ENCODE results near the gene UGT1A7. TPM values are rescaled to one million over a fixed set of nuclear protein-coding genes. Genes with fewer than 3 reads are reported as not detected.
"Not testable (repeated sequence)": the region's sequence is repeated elsewhere in the genome, so short reads cannot be mapped to it uniquely, and the experiment has no call there.

UGT1A7 gene
- total RNA-seq: not detected

GRCh38 chr2:233681521-233682099, at the start of gene UGT1A7:
TSS of gene UGT1A7 (plus strand) at chr2:233681901. CDS start at chr2:233681938, 37 bp downstream.
- H3K27ac Mint-ChIP-seq: no peak within 1 kb of the TSS
- H3K4me1 Mint-ChIP-seq: no peaks in the 10 kb centered on the region
- no peaks in the 10 kb centered on the region for H3K36me3 Mint-ChIP-seq (ENCODE audit: low read depth)
- H3K27me3 Mint-ChIP-seq: peaks cover 26% of the 10 kb centered on the region
- no peak for ATAC-seq (replicated peaks)
- no peaks in the 10 kb centered on the region for H3K9me3 Mint-ChIP-seq
- no peak within 1 kb of the TSS for H3K4me3 Mint-ChIP-seq

- not testable (repeated sequence) for ATAC-seq (replicated peaks); H3K4me1 Mint-ChIP-seq; H3K4me3 Mint-ChIP-seq; H3K27ac Mint-ChIP-seq; H3K9me3 Mint-ChIP-seq; H3K36me3 Mint-ChIP-seq (ENCODE audit: low read depth)
- peaks cover 32% of the 10 kb centered on the region for H3K27me3 Mint-ChIP-seq
Measured at GRCh38 chr2:233636306-233636705, 45.4 kb upstream of the UGT1A7 start, which contains the start of gene UGT1A10. TSS of gene UGT1A10 (plus strand) at chr2:233636448. CDS start at chr2:233636523, 75 bp downstream.

- Mint-ChIP-seq H3K4me1 (no peaks in the 10 kb centered on the region), H3K27ac (no peak overlapping the region), H3K4me3 (no peak overlapping the region), H3K36me3 (ENCODE audit: low read depth) (no peaks in the 10 kb centered on the region), H3K27me3 (peaks cover 24% of the 10 kb centered on the region), H3K9me3 (no peaks in the 10 kb centered on the region)
- ATAC-seq (replicated peaks): no peak
Measured at GRCh38 chr2:233638836-233639235, 42.9 kb upstream of the UGT1A7 start.

- H3K36me3 Mint-ChIP-seq (ENCODE audit: low read depth): no peaks in the 10 kb centered on the region
- H3K9me3 Mint-ChIP-seq: no peaks in the 10 kb centered on the region
- H3K27ac Mint-ChIP-seq: no peak overlapping the region
- no peaks in the 10 kb centered on the region for H3K4me1 Mint-ChIP-seq
- H3K27me3 Mint-ChIP-seq: peaks cover 21% of the 10 kb centered on the region
- no peak overlapping the region for H3K4me3 Mint-ChIP-seq
- ATAC-seq (replicated peaks): no peak
Measured at GRCh38 chr2:233639860-233640259, 41.8 kb upstream of the UGT1A7 start.

- H3K36me3 Mint-ChIP-seq (ENCODE audit: low read depth): no peaks in the 10 kb centered on the region
- no peak for ATAC-seq (replicated peaks)
- peaks cover 14% of the 10 kb centered on the region for H3K27me3 Mint-ChIP-seq
- no peaks in the 10 kb centered on the region for H3K4me1 Mint-ChIP-seq
- no peak overlapping the region for H3K27ac Mint-ChIP-seq
- peaks cover 6% of the 10 kb centered on the region for H3K9me3 Mint-ChIP-seq
- H3K4me3 Mint-ChIP-seq: no peak overlapping the region
Measured at GRCh38 chr2:233643128-233643527, 38.6 kb upstream of the UGT1A7 start.

GRCh38 chr2:233646033-233646432, 35.7 kb upstream of the UGT1A7 start:
- not testable (repeated sequence) for H3K4me1 Mint-ChIP-seq; H3K27ac Mint-ChIP-seq; H3K4me3 Mint-ChIP-seq; H3K36me3 Mint-ChIP-seq (ENCODE audit: low read depth); ATAC-seq (replicated peaks); H3K9me3 Mint-ChIP-seq
- peaks cover 19% of the 10 kb centered on the region for H3K27me3 Mint-ChIP-seq

- Mint-ChIP-seq H3K36me3 (ENCODE audit: low read depth) (no peaks in the 10 kb centered on the region), H3K27ac (no peak overlapping the region), H3K9me3 (peaks cover 6% of the 10 kb centered on the region), H3K4me3 (no peak overlapping the region), H3K4me1 (no peaks in the 10 kb centered on the region), H3K27me3 (peaks cover 33% of the 10 kb centered on the region)
- no peak for ATAC-seq (replicated peaks)
Measured at GRCh38 chr2:233650981-233651380, 30.7 kb upstream of the UGT1A7 start.

GRCh38 chr2:233651430-233651829, 30.3 kb upstream of the UGT1A7 start:
- Mint-ChIP-seq H3K27me3 (peaks cover 32% of the 10 kb centered on the region), H3K27ac (no peak overlapping the region), H3K4me1 (no peaks in the 10 kb centered on the region), H3K4me3 (no peak overlapping the region), H3K36me3 (ENCODE audit: low read depth) (no peaks in the 10 kb centered on the region), H3K9me3 (peaks cover 4% of the 10 kb centered on the region)
- ATAC-seq (replicated peaks): no peak

GRCh38 chr2:233654501-233654900, 27.2 kb upstream of the UGT1A7 start:
- H3K27me3 Mint-ChIP-seq: peaks cover 34% of the 10 kb centered on the region
- no peak for ATAC-seq (replicated peaks)

GRCh38 chr2:233655043-233655442, 26.7 kb upstream of the UGT1A7 start:
- H3K27me3 Mint-ChIP-seq: peaks cover 40% of the 10 kb centered on the region

More at GRCh38 chr2:233654501-233654900, 27.2 kb upstream of the UGT1A7 start:
- Mint-ChIP-seq H3K9me3 (no peaks in the 10 kb centered on the region), H3K4me3 (no peak overlapping the region), H3K27ac (no peak overlapping the region), H3K4me1 (no peaks in the 10 kb centered on the region), H3K36me3 (ENCODE audit: low read depth) (no peaks in the 10 kb centered on the region)

GRCh38 chr2:233655943-233656342, 25.8 kb upstream of the UGT1A7 start:
- not testable (repeated sequence) for ATAC-seq (replicated peaks); H3K36me3 Mint-ChIP-seq (ENCODE audit: low read depth); H3K4me1 Mint-ChIP-seq; H3K4me3 Mint-ChIP-seq; H3K9me3 Mint-ChIP-seq; H3K27ac Mint-ChIP-seq
- H3K27me3 Mint-ChIP-seq: peaks cover 37% of the 10 kb centered on the region

More at GRCh38 chr2:233655043-233655442, 26.7 kb upstream of the UGT1A7 start:
- Mint-ChIP-seq H3K36me3 (ENCODE audit: low read depth) (no peaks in the 10 kb centered on the region), H3K27ac (no peak overlapping the region), H3K9me3 (peaks cover under 1% of the 10 kb centered on the region), H3K4me3 (no peak overlapping the region), H3K4me1 (no peaks in the 10 kb centered on the region)
- ATAC-seq (replicated peaks): no peak

GRCh38 chr2:233656443-233656842, 25.3 kb upstream of the UGT1A7 start:
- H3K36me3 Mint-ChIP-seq (ENCODE audit: low read depth): no peaks in the 10 kb centered on the region
- peaks cover 37% of the 10 kb centered on the region for H3K27me3 Mint-ChIP-seq
- no peaks in the 10 kb centered on the region for H3K4me1 Mint-ChIP-seq
- peaks cover 3% of the 10 kb centered on the region for H3K9me3 Mint-ChIP-seq
- no peak overlapping the region for H3K27ac Mint-ChIP-seq
- H3K4me3 Mint-ChIP-seq: no peak overlapping the region
- peak; percentile 51 for ATAC-seq (replicated peaks)

- Mint-ChIP-seq H3K4me3 (no peak overlapping the region), H3K27me3 (peaks cover 35% of the 10 kb centered on the region), H3K9me3 (peaks cover 3% of the 10 kb centered on the region), H3K4me1 (no peaks in the 10 kb centered on the region), H3K36me3 (ENCODE audit: low read depth) (no peaks in the 10 kb centered on the region), H3K27ac (no peak overlapping the region)
- ATAC-seq (replicated peaks): no peak
Measured at GRCh38 chr2:233658610-233659009, 23.1 kb upstream of the UGT1A7 start.

GRCh38 chr2:233663911-233664310, 17.8 kb upstream of the UGT1A7 start:
- no peak for ATAC-seq (replicated peaks)
- H3K4me1 Mint-ChIP-seq: no peaks in the 10 kb centered on the region

GRCh38 chr2:233668605-233669260, 13.0 kb upstream of the UGT1A7 start:
- no peak overlapping the region for H3K4me3 Mint-ChIP-seq
- H3K36me3 Mint-ChIP-seq (ENCODE audit: low read depth): no peaks in the 10 kb centered on the region
- ATAC-seq (replicated peaks): no peak
- peaks cover 35% of the 10 kb centered on the region for H3K27me3 Mint-ChIP-seq
- no peaks in the 10 kb centered on the region for H3K9me3 Mint-ChIP-seq
- H3K27ac Mint-ChIP-seq: no peak overlapping the region
- no peaks in the 10 kb centered on the region for H3K4me1 Mint-ChIP-seq

More at GRCh38 chr2:233663911-233664310, 17.8 kb upstream of the UGT1A7 start:
- Mint-ChIP-seq H3K9me3 (peaks cover 3% of the 10 kb centered on the region), H3K27ac (no peak overlapping the region), H3K27me3 (peaks cover 36% of the 10 kb centered on the region), H3K36me3 (ENCODE audit: low read depth) (no peaks in the 10 kb centered on the region), H3K4me3 (no peak overlapping the region)

All from activated T-helper 17 cell treated with anti-CD3 and anti-CD28 coated beads, Interleukin-2, amount 50 U/mL, for 72 hours (primary cell).